HEK293T (cell line): ENCODE data around the gene TCEAL8.

ENCODE experiments used
- BHLHE40 ChIP-seq: fragments of 450-650 bp; IDR thresholded peaks from 2 replicates; pipeline ENCODE4 v1.6.1; 2016; ENCODE audit warnings: mild to moderate bottlenecking, moderate library complexity, borderline replicate concordance
- CTBP1 ChIP-seq: fragments of 450-650 bp; IDR thresholded peaks from 2 replicates; pipeline ENCODE4 v1.6.1; 2016; ENCODE audit warnings: borderline replicate concordance
- ELF4 ChIP-seq: fragments of 450-650 bp; IDR thresholded peaks from 2 replicates; pipeline ENCODE4 v1.6.1; 2017; ENCODE audit warnings: antibody characterized with exemption
- FOXA1 ChIP-seq: fragments of 450-650 bp; IDR thresholded peaks from 2 replicates; pipeline ENCODE4 v1.6.1; 2016; ENCODE audit warnings: mild to moderate bottlenecking
- FOXK2 ChIP-seq: fragments of 450-650 bp; IDR thresholded peaks from 2 replicates; pipeline ENCODE4 v1.6.1; 2016; ENCODE audit warnings: mild to moderate bottlenecking
- FOXM1 ChIP-seq: fragments of 450-650 bp; IDR thresholded peaks from 2 replicates; pipeline ENCODE4 v1.6.1; 2017; ENCODE audit warnings: mild to moderate bottlenecking, borderline replicate concordance
- HDGF ChIP-seq: fragments of 450-650 bp; IDR thresholded peaks from 2 replicates; pipeline ENCODE4 v1.6.1; 2017; ENCODE audit warnings: antibody characterized with exemption, borderline replicate concordance
- LEF1 ChIP-seq: fragments of 450-650 bp; IDR thresholded peaks from 2 replicates; pipeline ENCODE4 v1.6.1; 2017; ENCODE audit warnings: mild to moderate bottlenecking, borderline replicate concordance
- NFRKB ChIP-seq: fragments of 450-650 bp; IDR thresholded peaks from 2 replicates; pipeline ENCODE4 v1.6.1; 2016; ENCODE audit warnings: mild to moderate bottlenecking, moderate library complexity
- PKNOX1 ChIP-seq: fragments of 450-650 bp; IDR thresholded peaks from 2 replicates; pipeline ENCODE4 v1.6.1; 2016
- SP1 ChIP-seq: fragments of 450-650 bp; IDR thresholded peaks from 2 replicates; pipeline ENCODE4 v1.6.1; 2017
- SUZ12 ChIP-seq: fragments of 450-650 bp; IDR thresholded peaks from 2 replicates; pipeline ENCODE4 v1.6.1; 2016; ENCODE audit warnings: mild to moderate bottlenecking
- TARDBP ChIP-seq: fragments of 450-650 bp; IDR thresholded peaks from 2 replicates; pipeline ENCODE4 v1.6.1; 2016
- ZNF384 ChIP-seq: fragments of 450-650 bp; IDR thresholded peaks from 2 replicates; pipeline ENCODE4 v1.6.1; 2016

DNA sequence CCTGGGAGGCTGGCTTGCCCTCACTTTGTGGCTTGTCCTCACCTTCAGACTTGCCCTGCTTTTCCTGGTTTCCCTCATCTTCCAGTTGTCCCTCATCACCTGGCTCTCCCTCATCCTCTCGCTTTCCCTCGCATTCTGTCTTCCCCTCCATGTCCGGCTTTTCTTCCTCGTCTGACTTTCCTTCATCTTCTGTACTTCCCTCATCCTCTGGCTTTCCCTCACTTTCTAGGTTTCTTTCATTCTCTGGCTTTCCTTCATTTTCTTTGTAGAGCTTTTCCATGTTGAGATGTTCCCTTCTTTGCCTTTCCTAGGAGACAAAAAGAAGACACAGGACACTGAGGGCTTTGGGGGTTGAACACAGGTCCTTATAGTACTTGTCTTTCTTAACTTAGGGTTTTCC is 19.3 kb upstream of the TCEAL8 start:
- no peak for TF ChIP-seq FOXM1
- TF ChIP-seq SUZ12: no peak
- no peak for TF ChIP-seq SP1
- TF ChIP-seq LEF1: no peak
- no peak for TF ChIP-seq BHLHE40
- no peak for TF ChIP-seq TARDBP
- TF ChIP-seq CTBP1: no peak
- no peak for TF ChIP-seq NFRKB
- no peak for TF ChIP-seq FOXA1
- TF ChIP-seq FOXK2: no peak
- TF ChIP-seq ELF4: no peak
- TF ChIP-seq PKNOX1: no peak
- TF ChIP-seq ZNF384: no peak
- TF ChIP-seq HDGF: no peak
